H1 (cell line): ENCODE measurements around the gene LPXN. TPM values are rescaled to one million over a fixed set of nuclear protein-coding genes. Genes with fewer than 3 reads are reported as not detected.

Experiments
- CTCF ChIA-PET: fragments of 300-600 bp; sonication (Branson Sonifier 250); formaldehyde crosslinking; loops from one replicate; lab custom pipeline; 2021; ENCODE audit not compliant: partially characterized antibody; lab: Charles Lee
- POLR2A ChIA-PET: fragments of 300-600 bp; sonication (Branson Sonifier 250); formaldehyde crosslinking; loops from one replicate; lab custom pipeline; 2021; ENCODE audit warnings: inconsistent platforms; ENCODE audit not compliant: partially characterized antibody; lab: Charles Lee
- DNase-seq, 2 experiments: peaks; one replicate each; pipeline versions ENCODE4 v3.0.0 to v3.0.0-alpha.2; 2010 to 2022; ENCODE audit warnings: low spot score in 2 of 2, low read depth in 1 of 2, mixed read lengths in 1 of 2
- FAIRE-seq: peaks from 2 replicates; lab custom pipeline; 2011; peaks lifted over from hg19 to GRCh38; lab: Jason Lieb, UNC
- H2AFZ ChIP-seq: 2 replicates; pipeline ENCODE4 v1.8.1; 2012; ENCODE audit warnings: low read length, inconsistent platforms
- H2AK5ac ChIP-seq: 2 replicates; pipeline ENCODE4 v1.6.1; 2013; ENCODE audit warnings: low read depth, low read length
- H2BK120ac ChIP-seq: replicated peaks from 2 replicates; pipeline ENCODE3; 2013; ENCODE audit warnings: low read depth, low read length, inconsistent platforms
- H2BK12ac ChIP-seq: 2 replicates; pipeline ENCODE4 v1.6.1; 2013; ENCODE audit warnings: low read depth, low read length
- H2BK15ac ChIP-seq: 2 replicates; pipeline ENCODE4 v1.6.1; 2013; ENCODE audit warnings: low read length
- H2BK20ac ChIP-seq: 2 replicates; pipeline ENCODE4 v1.6.1; 2013; ENCODE audit warnings: low read length
- H2BK5ac ChIP-seq: 2 replicates; pipeline ENCODE4 v1.6.1; 2013; ENCODE audit warnings: low read depth, low read length
- H3K14ac ChIP-seq: 2 replicates; pipeline ENCODE4 v1.6.1; 2013; ENCODE audit warnings: inconsistent platforms; ENCODE audit not compliant: insufficient read length
- H3K18ac ChIP-seq: 2 replicates; pipeline ENCODE4 v1.6.1; 2013; ENCODE audit warnings: low read length; ENCODE audit errors: extremely low read depth
- H3K23ac ChIP-seq: 2 replicates; pipeline ENCODE4 v1.6.1; 2013; ENCODE audit warnings: inconsistent platforms; ENCODE audit not compliant: insufficient read length
- H3K23me2 ChIP-seq: 2 replicates; pipeline ENCODE4 v1.6.1; 2013; ENCODE audit warnings: low read depth, low read length
- H3K27ac ChIP-seq: 2 replicates; pipeline ENCODE4 v1.6.1; 2011; ENCODE audit warnings: low read depth, low read length, inconsistent platforms
- H3K27me3 ChIP-seq, 4 experiments: replicated peaks in 1 of 4; 1 replicate in 1 of 4; 2 replicates in 3 of 4; pipeline versions ENCODE4 v1.6.1 to v1.8.1; 2011 to 2013; ENCODE audit warnings: low read length in 3 of 4, mild to moderate bottlenecking in 3 of 4, inconsistent platforms in 2 of 4, mixed read lengths in 2 of 4, moderate library complexity in 1 of 4; ENCODE audit not compliant: control insufficient read depth in 3 of 4, insufficient read depth in 3 of 4; ENCODE audit errors: extremely low read depth in 1 of 4
- H3K36me3 ChIP-seq, 4 experiments: 2 replicates each; pipeline versions ENCODE4 v1.6.1 to v1.8.1; 2011 to 2013; ENCODE audit warnings: mild to moderate bottlenecking in 4 of 4, low read length in 3 of 4, moderate library complexity in 2 of 4, control low read depth in 1 of 4, inconsistent platforms in 1 of 4; ENCODE audit not compliant: insufficient read depth in 4 of 4, control insufficient read depth in 2 of 4
- H3K4ac ChIP-seq: replicated peaks from 2 replicates; pipeline ENCODE3; 2013; ENCODE audit warnings: low read length, low read depth, mixed read lengths, inconsistent platforms; ENCODE audit not compliant: insufficient read length
- H3K4me1 ChIP-seq, 4 experiments: replicated peaks in 1 of 4; 1 replicate in 1 of 4; 2 replicates in 3 of 4; pipeline versions ENCODE4 v1.6.1 to v1.8.1; 2011 to 2013; ENCODE audit warnings: low read length in 3 of 4, inconsistent platforms in 2 of 4, mixed read lengths in 1 of 4; ENCODE audit not compliant: insufficient read depth in 4 of 4, control insufficient read depth in 3 of 4
- H3K4me2 ChIP-seq, 2 experiments: 2 replicates each; pipeline versions ENCODE4 v1.6.1 to v1.8.1; 2011 to 2013; ENCODE audit warnings: low read depth in 2 of 2, low read length in 2 of 2, control low read depth in 1 of 2, inconsistent platforms in 1 of 2, mild to moderate bottlenecking in 1 of 2; ENCODE audit not compliant: insufficient read depth in 1 of 2
- H3K4me3 ChIP-seq, 4 experiments: fragments of 200-600, 300-600 bp in 1 of 4; sonication (generic), shearing (Covaris generic), sonication (Bioruptor Twin) in 1 of 4; 2 replicates each; pipeline versions ENCODE4 v1.5.1 to v1.8.1; 2011 to 2016; ENCODE audit warnings: low read length in 4 of 4, low read depth in 3 of 4, control low read depth in 2 of 4, inconsistent platforms in 2 of 4, mild to moderate bottlenecking in 2 of 4, mixed read lengths in 1 of 4, moderate library complexity in 1 of 4; ENCODE audit not compliant: insufficient read depth in 2 of 4; ENCODE audit errors: extremely low read depth in 1 of 4
- H3K56ac ChIP-seq: replicated peaks from 2 replicates; pipeline ENCODE3; 2013; ENCODE audit warnings: low read depth, mild to moderate bottlenecking, mixed read lengths, low read length, inconsistent platforms; ENCODE audit not compliant: insufficient read length
- H3K79me1 ChIP-seq: 2 replicates; pipeline ENCODE4 v1.6.1; 2013; ENCODE audit warnings: low read depth, low read length, control low read depth
- H3K79me2 ChIP-seq, 2 experiments: 2 replicates each; pipeline versions ENCODE4 v1.6.1 to v1.8.1; 2012 to 2013; ENCODE audit warnings: low read length in 2 of 2, mild to moderate bottlenecking in 2 of 2, inconsistent platforms in 1 of 2; ENCODE audit not compliant: insufficient read depth in 2 of 2, control insufficient read depth in 1 of 2
- H3K9ac ChIP-seq, 4 experiments: replicated peaks in 1 of 4; 1 replicate in 1 of 4; 2 replicates in 3 of 4; pipeline versions ENCODE4 v1.6.1 to v1.8.1; 2011 to 2013; ENCODE audit warnings: low read depth in 3 of 4, low read length in 3 of 4, control low read depth in 2 of 4, mild to moderate bottlenecking in 2 of 4, moderate library complexity in 2 of 4, inconsistent platforms in 1 of 4; ENCODE audit errors: extremely low read depth in 1 of 4
- H3K9me3 ChIP-seq, 2 experiments: 2 replicates each; pipeline versions ENCODE4 v1.6.1 to v1.8.1; 2012 to 2013; ENCODE audit warnings: mild to moderate bottlenecking in 2 of 2, moderate library complexity in 2 of 2, control low read depth in 1 of 2, inconsistent platforms in 1 of 2, low read depth in 1 of 2, low read length in 1 of 2, mixed read lengths in 1 of 2; ENCODE audit not compliant: insufficient read depth in 2 of 2
- H4K20me1 ChIP-seq, 2 experiments: replicated peaks in 1 of 2; 2 replicates each; pipeline versions ENCODE3 to v1.8.1; 2011 to 2013; ENCODE audit warnings: inconsistent platforms in 2 of 2, low read length in 2 of 2, mild to moderate bottlenecking in 1 of 2; ENCODE audit not compliant: insufficient read depth in 2 of 2, control insufficient read depth in 1 of 2
- H4K5ac ChIP-seq: 2 replicates; pipeline ENCODE4 v1.6.1; 2013; ENCODE audit warnings: low read length, low read depth, mixed read lengths, inconsistent platforms; ENCODE audit not compliant: insufficient read length
- H4K8ac ChIP-seq: 2 replicates; pipeline ENCODE4 v1.8.0; 2013; ENCODE audit warnings: mild to moderate bottlenecking, moderate library complexity, low read length, inconsistent platforms; ENCODE audit not compliant: insufficient read depth; ENCODE audit errors: extremely low read depth
- H4K91ac ChIP-seq: replicated peaks from 2 replicates; pipeline ENCODE3; 2013; ENCODE audit warnings: low read length, mixed read lengths, inconsistent platforms; ENCODE audit not compliant: insufficient read length
- CBX8 ChIP-seq: fragments of 300-800, 300-1000 bp; sonication (generic); IDR thresholded peaks from 2 replicates; pipeline ENCODE4 v1.7.1; 2016; ENCODE audit warnings: low read depth, low read length, borderline replicate concordance
- CHD2 ChIP-seq: IDR thresholded peaks from 2 replicates; pipeline ENCODE4 v1.6.1; 2012; ENCODE audit warnings: low read length, improper control_type of control experiment
- EP300 ChIP-seq, 2 experiments: IDR thresholded peaks; 1 replicate in 1 of 2; 2 replicates in 1 of 2; pipeline ENCODE4 v1.6.1; 2011 to 2012; ENCODE audit warnings: low read depth in 2 of 2, low read length in 2 of 2, mild to moderate bottlenecking in 2 of 2, borderline replicate concordance in 1 of 2, inconsistent platforms in 1 of 2, moderate library complexity in 1 of 2
- EZH2 ChIP-seq: fragments of 200-600 bp; sonication (generic); IDR thresholded peaks from 2 replicates; pipeline ENCODE4 v1.7.1; 2012; ENCODE audit warnings: low read depth, mild to moderate bottlenecking, moderate library complexity, low read length, inconsistent platforms; ENCODE audit not compliant: severe bottlenecking
- FOSL1 ChIP-seq: IDR thresholded peaks from 2 replicates; pipeline ENCODE4 v1.6.1; 2011; ENCODE audit warnings: mild to moderate bottlenecking, low read depth, low read length, moderate library complexity; ENCODE audit not compliant: insufficient read depth
- HDAC2 ChIP-seq, 2 experiments: fragments of 300-600 bp in 1 of 2; sonication (generic) in 1 of 2; IDR thresholded peaks; 2 replicates each; pipeline ENCODE4 v1.6.1; 2011 to 2012; ENCODE audit warnings: low read depth in 2 of 2, low read length in 2 of 2, mild to moderate bottlenecking in 2 of 2, moderate library complexity in 2 of 2, borderline replicate concordance in 1 of 2, inconsistent platforms in 1 of 2
- KDM5A ChIP-seq: fragments of 200-600 bp; IDR thresholded peaks from 2 replicates; pipeline ENCODE4 v1.7.1; 2012; ENCODE audit warnings: mild to moderate bottlenecking, low read length, inconsistent platforms, mixed read lengths
- NRF1 ChIP-seq: IDR thresholded peaks from 2 replicates; pipeline ENCODE4 v1.6.1; 2011; ENCODE audit warnings: mild to moderate bottlenecking, low read depth, low read length, improper control_type of control experiment
- PHF8 ChIP-seq: fragments of 200-600 bp; sonication (generic); conservative IDR thresholded peaks from 2 replicates; pipeline ENCODE4 v1.7.1; 2012; ENCODE audit warnings: low read depth, mild to moderate bottlenecking, inconsistent platforms, low read length, moderate library complexity
- POU5F1 ChIP-seq: IDR thresholded peaks from 2 replicates; pipeline ENCODE4 v1.6.1; 2011; ENCODE audit warnings: low read depth, mild to moderate bottlenecking, low read length, moderate library complexity
- SIRT6 ChIP-seq: IDR thresholded peaks from one replicate; pipeline ENCODE4 v1.7.1; 2012; ENCODE audit warnings: low read length, inconsistent platforms
- SP1 ChIP-seq: IDR thresholded peaks from 2 replicates; pipeline ENCODE4 v1.6.1; 2011; ENCODE audit warnings: low read depth, low read length
- SP2 ChIP-seq: IDR thresholded peaks from 2 replicates; pipeline ENCODE4 v1.6.1; 2012; ENCODE audit warnings: mild to moderate bottlenecking, low read length, inconsistent platforms
- SP4 ChIP-seq: IDR thresholded peaks from 2 replicates; pipeline ENCODE4 v1.6.1; 2012; ENCODE audit warnings: low read length, inconsistent platforms
- TBP ChIP-seq: IDR thresholded peaks from 2 replicates; pipeline ENCODE4 v1.6.1; 2011; ENCODE audit warnings: low read depth, low read length, improper control_type of control experiment
- WGBS, 2 experiments: shearing (Covaris generic) in 1 of 2; methylation state at CpG; one replicate each; pipeline versions ENCODE4 v1.1.6 to v1.1.7; 2013 to 2015; ENCODE audit warnings: low lambda C conversion rate in 2 of 2, mixed read lengths in 2 of 2, inconsistent platforms in 1 of 2, low coverage in 1 of 2, missing lambda C conversion rate in 1 of 2; ENCODE audit not compliant: insufficient replicate concordance in 2 of 2, insufficient coverage in 1 of 2, insufficient read length in 1 of 2; ENCODE audit errors: extremely low coverage in 1 of 2, missing lambda C conversion rate in 1 of 2; 5-methylcytosine and 5-hydroxymethylcytosine counted together
- polyA plus RNA-seq, 7 experiments: library from polyadenylated mRNA; depleted of rRNA in 3 of 7; stranded (reverse) in 5 of 7; unstranded in 2 of 7; fragments of >200 nt in 5 of 7; fragments of 200-250 nt in 2 of 7; gene quantifications; 1 replicate in 5 of 7; 2 replicates in 1 of 7; 4 replicates in 1 of 7; pipeline versions ENCODE4 v1.2.1 to v1.2.3, GENCODE V29; 2011 to 2013; ENCODE audit warnings: missing spikeins in 2 of 7, mixed read lengths in 2 of 7
- total RNA-seq: library from RNA; stranded (reverse); fragmentation: NEBNext Ultra II Directional; extraction: Animal tissue kit (Norgen Biotek cat#: 25700); gene quantifications from 2 replicates; pipeline ENCODE4 v1.2.1, GENCODE V29; 2021

The LPXN gene
- total and polyA plus RNA-seq, 2 of the 8 experiments (the other 6 are each of a cell fraction or from before 2014, with no cell fraction given): 1.4 to 2.7 TPM

DNA sequence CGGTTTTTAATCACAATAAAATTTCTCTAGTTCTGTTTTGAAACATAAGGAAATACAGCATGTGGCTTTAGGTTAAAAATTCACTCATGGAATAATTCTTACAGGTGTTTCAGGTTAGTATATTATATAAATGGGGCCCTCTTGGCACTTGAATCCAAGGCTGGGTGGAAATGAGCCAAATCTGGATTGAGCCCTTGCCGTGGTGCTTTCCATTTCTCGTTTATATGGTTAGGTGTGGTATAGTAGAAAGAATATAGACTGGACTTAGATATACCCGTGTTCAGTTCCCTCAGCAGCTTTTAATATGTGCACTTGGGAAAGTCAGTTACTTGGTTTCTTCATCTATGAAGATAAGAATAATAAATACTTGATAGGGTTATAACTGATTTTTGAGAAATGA, 19.2 kb upstream of the LPXN start:
- no peak overlapping the region for H3K18ac ChIP-seq
- no peaks in the 10 kb centered on the region for H3K9me3 ChIP-seq
- H4K8ac ChIP-seq: no peak overlapping the region
- no peak overlapping the region for H3K23ac ChIP-seq
- H4K91ac ChIP-seq: no peak overlapping the region
- H3K4me3 ChIP-seq: no peak overlapping the region
- no peaks in the 10 kb centered on the region for H3K27me3 ChIP-seq
- no peak overlapping the region for H2BK15ac ChIP-seq
- H3K9ac ChIP-seq: no peak overlapping the region
- H3K4ac ChIP-seq: no peak overlapping the region
- H2BK5ac ChIP-seq: no peak overlapping the region
- H4K20me1 ChIP-seq: peaks cover 6 to 8% of the 10 kb centered on the region in 2 experiments
- FAIRE-seq: no peak
- no peaks in the 10 kb centered on the region for H3K79me1 ChIP-seq
- ChIA-PET CTCF (interaction anchor here (0.6 kb wide), 1 partner anchor 306 kb away, joined by 3 read pairs; no protein-coding TSS in a partner anchor), POLR2A (interaction anchor here (1.3 kb wide), 1 partner anchor 12 kb away, joined by 3 read pairs; no protein-coding TSS in a partner anchor)
- no peak overlapping the region for H3K14ac ChIP-seq
- H2AK5ac ChIP-seq: no peak overlapping the region
- H3K4me1 ChIP-seq: peaks cover 0 to 2% (median 0%) of the 10 kb centered on the region in 4 experiments; a peak in 1 of 7 replicates
- peaks cover 0 to 96% of the 10 kb centered on the region in 2 experiments; a peak in 2 of 4 replicates for H3K79me2 ChIP-seq
- no peak overlapping the region for H2AFZ ChIP-seq
- H3K23me2 ChIP-seq: no peaks in the 10 kb centered on the region
- H3K4me2 ChIP-seq: no peak overlapping the region
- no peak overlapping the region for H4K5ac ChIP-seq
- no peak overlapping the region for H2BK20ac ChIP-seq
- H3K56ac ChIP-seq: no peak overlapping the region
- WGBS, 2 experiments: 82% methylated on average over 4 of the region's 4 CpGs; no CpG with 5 or more reads in 1 of the 2 experiments
- no peak for DNase-seq
- H3K36me3 ChIP-seq: peaks cover 0 to 13% (median 0%) of the 10 kb centered on the region in 4 experiments; a peak in 3 of 8 replicates
- H2BK12ac ChIP-seq: no peak overlapping the region
- no peak overlapping the region for H3K27ac ChIP-seq
- H2BK120ac ChIP-seq: no peak overlapping the region
- TF ChIP-seq FOSL1 (no peak), SIRT6 (no peak), HDAC2 (IDR thresholded peaks at IDR 0.05; ENCODE audit: borderline replicate concordance in 1 of 2, low read depth in 2 of 2, low read length in 2 of 2) (no peak), SP4 (no peak), CBX8 (no peak), POU5F1 (no peak), PHF8 (no peak), CHD2 (no peak), NRF1 (no peak), KDM5A (no peak), SP2 (no peak), SP1 (no peak), TBP (no peak), EZH2 (no peak), EP300 (IDR thresholded peaks at IDR 0.05; ENCODE audit: borderline replicate concordance in 1 of 2, low read depth in 2 of 2, low read length in 2 of 2) (no peak)
